GM19463 (cell line): ENCODE results near the gene JPH3.

Experiments
- ATAC-seq: cut with Tn5 transposase; IDR thresholded peaks from one replicate; pipeline ENCODE4 v1.9.1; 2021; ENCODE audit warnings: mild to moderate bottlenecking, moderate library complexity; ENCODE audit not compliant: unreplicated experiment

Gene JPH3

GRCh38 chr16:87648698-87649487 is 46.6 kb downstream of the JPH3 start:
- no peak for ATAC-seq

GRCh38 chr16:87652386-87652785 is 50.1 kb downstream of the JPH3 start:
- no peak for ATAC-seq

- no peak for ATAC-seq
These were observed 50.5 kb downstream of the JPH3 start for GRCh38 chr16:87652799-87653198.

GRCh38 chr16:87653234-87653633 is 50.9 kb downstream of the JPH3 start:
- ATAC-seq, result no peak

- no peak for ATAC-seq
These were observed 52.5 kb downstream of the JPH3 start for GRCh38 chr16:87654826-87655225.

GRCh38 chr16:87656328-87656727 is 54.0 kb downstream of the JPH3 start:
- ATAC-seq, result no peak

- ATAC-seq, result no peak
These were observed 55.4 kb downstream of the JPH3 start for GRCh38 chr16:87657621-87658192.

GRCh38 chr16:87658564-87659225 is 56.4 kb downstream of the JPH3 start:
- ATAC-seq, result no peak

- no peak for ATAC-seq
These were observed 59.3 kb downstream of the JPH3 start for GRCh38 chr16:87661561-87661960.

- no peak for ATAC-seq
These were observed 60.2 kb downstream of the JPH3 start for GRCh38 chr16:87662254-87663204.

GRCh38 chr16:87664792-87665191 is 62.5 kb downstream of the JPH3 start:
- no peak for ATAC-seq

GRCh38 chr16:87665193-87665592 is 62.9 kb downstream of the JPH3 start:
- ATAC-seq, result no peak

- no peak for ATAC-seq
These were observed 64.6 kb downstream of the JPH3 start for GRCh38 chr16:87666919-87667318.

GRCh38 chr16:87667443-87667842 is 65.1 kb downstream of the JPH3 start:
- no peak for ATAC-seq

GRCh38 chr16:87667946-87668345 is 65.6 kb downstream of the JPH3 start:
- no peak for ATAC-seq

GRCh38 chr16:87669672-87670071 is 67.4 kb downstream of the JPH3 start:
- no peak for ATAC-seq

- no peak for ATAC-seq
These were observed 68.9 kb downstream of the JPH3 start for GRCh38 chr16:87671221-87671620.

- no peak for ATAC-seq
These were observed 69.5 kb downstream of the JPH3 start for GRCh38 chr16:87671715-87672270.

GRCh38 chr16:87674419-87674818 is 72.1 kb downstream of the JPH3 start:
- ATAC-seq, result no peak

- no peak for ATAC-seq
These were observed 72.9 kb downstream of the JPH3 start for GRCh38 chr16:87675111-87675719.
